GM06990 (cell line): ENCODE measurements around the gene SVIL.
"Not testable (repeated sequence)": the region's sequence is repeated elsewhere in the genome, so short reads cannot be mapped to it uniquely, and the experiment has no call there.

Experiments
- DNase-seq: peaks from one replicate; pipeline ENCODE4 v3.0.0-alpha.2; 2011; ENCODE audit not compliant: insufficient read length; ENCODE audit errors: extremely low read depth
- H3K27me3 ChIP-seq: replicated peaks from 2 replicates; pipeline ENCODE4 v1.6.0; 2011; ENCODE audit warnings: low read length; ENCODE audit not compliant: control insufficient read depth, insufficient read depth
- H3K36me3 ChIP-seq: 2 replicates; pipeline ENCODE4 v1.5.1; 2011; ENCODE audit warnings: low read length; ENCODE audit not compliant: control insufficient read depth, insufficient read depth
- H3K4me3 ChIP-seq: replicated peaks from 2 replicates; pipeline ENCODE4 v1.5.1; 2011; ENCODE audit warnings: low read depth, mild to moderate bottlenecking, control low read depth, low read length
- CTCF ChIP-seq: IDR thresholded peaks from 2 replicates; pipeline ENCODE4 v1.5.1; 2011; ENCODE audit warnings: low read length, control low read depth, mild to moderate bottlenecking, inconsistent platforms; ENCODE audit not compliant: insufficient read depth, poor library complexity, severe bottlenecking

The SVIL gene

GRCh38 chr10:29578457-29578856 lies 56.3 kb downstream of the SVIL start:
- H3K36me3 ChIP-seq = no peaks in the 10 kb centered on the region
- TF ChIP-seq CTCF = no peak
- no peaks in the 10 kb centered on the region for H3K27me3 ChIP-seq
- no peak overlapping the region for H3K4me3 ChIP-seq
- no peak for DNase-seq

GRCh38 chr10:29576681-29577080 lies 58.1 kb downstream of the SVIL start:
- Histone ChIP-seq H3K4me3 (no peak overlapping the region), H3K36me3 (no peaks in the 10 kb centered on the region), H3K27me3 (no peaks in the 10 kb centered on the region)
- no peak for DNase-seq
- TF ChIP-seq CTCF = no peak

- Histone ChIP-seq H3K27me3 (no peaks in the 10 kb centered on the region), H3K4me3 (no peak overlapping the region), H3K36me3 (no peaks in the 10 kb centered on the region)
- no peak for TF ChIP-seq CTCF
- no peak for DNase-seq
Measured at GRCh38 chr10:29575098-29575455, 59.7 kb downstream of the SVIL start.

- DNase-seq, H3K36me3 ChIP-seq, H3K4me3 ChIP-seq, H3K27me3 ChIP-seq: not testable (repeated sequence)
Measured at GRCh38 chr10:29574212-29575097, 60.3 kb downstream of the SVIL start.

- H3K27me3 ChIP-seq, DNase-seq, H3K36me3 ChIP-seq, H3K4me3 ChIP-seq: not testable (repeated sequence)
Measured at GRCh38 chr10:29570248-29570647, 64.5 kb downstream of the SVIL start.

- TF ChIP-seq CTCF = no peak
- no peaks in the 10 kb centered on the region for H3K27me3 ChIP-seq
- H3K4me3 ChIP-seq = no peak overlapping the region
- H3K36me3 ChIP-seq = no peaks in the 10 kb centered on the region
- no peak for DNase-seq
Measured at GRCh38 chr10:29569795-29570194, 65.0 kb downstream of the SVIL start.

- TF ChIP-seq CTCF = no peak
- no peak overlapping the region for H3K4me3 ChIP-seq
- H3K36me3 ChIP-seq = no peaks in the 10 kb centered on the region
- DNase-seq = no peak
- H3K27me3 ChIP-seq = no peaks in the 10 kb centered on the region
Measured at GRCh38 chr10:29567003-29567402, 67.8 kb downstream of the SVIL start.

- DNase-seq, H3K4me3 ChIP-seq, H3K27me3 ChIP-seq, H3K36me3 ChIP-seq: not testable (repeated sequence)
Measured at GRCh38 chr10:29566209-29566608, 68.6 kb downstream of the SVIL start.
